Panc1 (cell line): Measurements from ENCODE around the gene ADGRB3. TPM values are rescaled to one million over a fixed set of nuclear protein-coding genes. Genes with fewer than 3 reads are reported as not detected.

Source experiments
- ATAC-seq: fragments of 200-7000 bp; cut with Tn5 transposase; 2 replicates; pipeline ENCODE4 v1.9.1; 2020; ENCODE audit warnings: mild to moderate bottlenecking, moderate library complexity
- BruUV-seq: library from RNA; stranded (reverse); fragments of 400-500 nt; replicated peaks from 2 replicates; lab custom pipeline; 2021; lab: Mats Ljungman, UMichigan
- CTCF ChIA-PET: fragments of 300-600 bp; sonication (Branson Sonifier 250); formaldehyde crosslinking; loops from one replicate; lab custom pipeline; 2022; ENCODE audit warnings: antibody characterized with exemption; lab: Charles Lee
- POLR2A ChIA-PET: fragments of 300-600 bp; sonication (Branson Sonifier 250); formaldehyde crosslinking; loops from one replicate; lab custom pipeline; 2022; ENCODE audit warnings: antibody characterized with exemption; lab: Charles Lee
- DNase-seq: peaks from one replicate; pipeline ENCODE4 v3.0.0-alpha.2; 2010; ENCODE audit warnings: low read depth, low spot score
- H3K27ac ChIP-seq: 2 replicates; pipeline ENCODE4 v1.5.1; 2011; ENCODE audit warnings: mild to moderate bottlenecking, low read length, inconsistent platforms
- H3K27me3 ChIP-seq: fragments of 200-500 bp; sonication (Bioruptor generic); 2 replicates; pipeline ENCODE4 v1.6.0; 2014; ENCODE audit warnings: low read length, inconsistent platforms; ENCODE audit not compliant: control insufficient read depth, insufficient read depth
- H3K36me3 ChIP-seq: fragments of 200-500 bp; sonication (Bioruptor generic); 2 replicates; pipeline ENCODE4 v1.5.1; 2014; ENCODE audit warnings: inconsistent platforms, mild to moderate bottlenecking, low read length, moderate library complexity; ENCODE audit not compliant: control insufficient read depth, insufficient read depth
- H3K4me1 ChIP-seq: 2 replicates; pipeline ENCODE4 v1.5.1; 2011; ENCODE audit warnings: inconsistent platforms, mild to moderate bottlenecking, low read length, moderate library complexity; ENCODE audit not compliant: control insufficient read depth, insufficient read depth
- H3K4me3 ChIP-seq, 2 experiments: 2 replicates each; pipeline ENCODE4 v1.5.1; 2011 to 2012; ENCODE audit warnings: low read depth in 2 of 2, low read length in 2 of 2, mild to moderate bottlenecking in 2 of 2, inconsistent platforms in 1 of 2, moderate library complexity in 1 of 2
- H3K9me3 ChIP-seq: fragments of 200-500 bp; sonication (Bioruptor generic); 2 replicates; pipeline ENCODE4 v1.5.1; 2014; ENCODE audit warnings: low read depth, mild to moderate bottlenecking, inconsistent platforms, low read length, moderate library complexity; ENCODE audit not compliant: control insufficient read depth, insufficient read depth
- CTCF ChIP-seq: fragments of 450-650 bp; IDR thresholded peaks from 2 replicates; pipeline ENCODE4 v1.5.1; 2017; ENCODE audit warnings: mild to moderate bottlenecking
- POLR2AphosphoS5 ChIP-seq: IDR thresholded peaks from 2 replicates; pipeline ENCODE4 v1.6.1; 2012; ENCODE audit warnings: mild to moderate bottlenecking, low read depth, low read length, moderate library complexity
- REST ChIP-seq, 2 experiments: IDR thresholded peaks; 2 replicates each; pipeline ENCODE4 v1.6.1; 2011 to 2012; ENCODE audit warnings: low read depth in 2 of 2, control low read depth in 1 of 2, low read length in 1 of 2, mild to moderate bottlenecking in 1 of 2, moderate library complexity in 1 of 2; ENCODE audit not compliant: insufficient read depth in 1 of 2
- SIN3A ChIP-seq: IDR thresholded peaks from 2 replicates; pipeline ENCODE4 v1.6.1; 2012; ENCODE audit warnings: low read depth, mild to moderate bottlenecking, low read length, moderate library complexity, borderline replicate concordance; ENCODE audit not compliant: insufficient read depth
- TCF7L2 ChIP-seq: IDR thresholded peaks from 2 replicates; pipeline ENCODE4 v1.6.1; 2011; ENCODE audit warnings: mild to moderate bottlenecking, low read depth, low read length, inconsistent platforms
- in situ Hi-C: cut with HindIII; loops from 2 replicates; pipeline ENCODE4 v1.10.0; 2016; ENCODE audit warnings: low sequenced_read_pairs, low pct_unique_long_range_greater_than_20kb
- intact Hi-C: fragments of 100-400 bp; cut with micrococcal nuclease; formaldehyde crosslinking; loops from one replicate; pipeline ENCODE4 v1.10.0; 2022; ENCODE audit not compliant: unreplicated experiment
- total RNA-seq: library from RNA; stranded (reverse); gene quantifications from one replicate; pipeline ENCODE4 v1.2.1, GENCODE V29; 2021; ENCODE audit not compliant: unreplicated experiment

The ADGRB3 gene
- total RNA-seq, 1 experiment from 2014 or later, result 0.10 TPM

GRCh38 chr6:68838571-68838970, 203.5 kb downstream of the ADGRB3 start:
- DNase-seq, result no peak
- CTCF ChIA-PET, result no interaction called here
- Histone ChIP-seq H3K36me3 (no peaks in the 10 kb centered on the region), H3K27me3 (no peaks in the 10 kb centered on the region), H3K9me3 (no peaks in the 10 kb centered on the region), H3K4me1 (no peaks in the 10 kb centered on the region), H3K4me3 (no peak overlapping the region), H3K27ac (no peak overlapping the region)
- POLR2A ChIA-PET, result no interaction called here
- in situ Hi-C loops (no loop called here), intact Hi-C loops (no loop called here)
- no TSS peak for BruUV-seq
- TF ChIP-seq POLR2AphosphoS5 (no peak), TCF7L2 (no peak), CTCF (no peak), SIN3A (no peak), REST (IDR thresholded peaks at IDR 0.05; ENCODE audit: insufficient read depth in 1 of 2, low read depth in 2 of 2, low read length in 1 of 2) (no peak)
- no peak for ATAC-seq

GRCh38 chr6:68852791-68853190, 217.7 kb downstream of the ADGRB3 start:
- ATAC-seq, result no peak
- H3K36me3 ChIP-seq, result no peaks in the 10 kb centered on the region
- intact Hi-C loops (no loop called here), in situ Hi-C loops (no loop called here)
- CTCF ChIA-PET, result no interaction called here
- BruUV-seq, result no TSS peak
- H3K4me1 ChIP-seq, result no peaks in the 10 kb centered on the region
- H3K4me3 ChIP-seq, result no peak overlapping the region
- H3K27ac ChIP-seq, result no peak overlapping the region
- H3K27me3 ChIP-seq, result no peaks in the 10 kb centered on the region
- no peaks in the 10 kb centered on the region for H3K9me3 ChIP-seq
- no peak for DNase-seq
- POLR2A ChIA-PET, result no interaction called here
- TF ChIP-seq POLR2AphosphoS5, result no peak

- H3K9me3 ChIP-seq, result no peaks in the 10 kb centered on the region
- DNase-seq (no peak), ATAC-seq (no peak)
- H3K27me3 ChIP-seq, result no peaks in the 10 kb centered on the region
- ChIA-PET CTCF (no interaction called here), POLR2A (no interaction called here)
- H3K4me1 ChIP-seq, result no peaks in the 10 kb centered on the region
- no peaks in the 10 kb centered on the region for H3K36me3 ChIP-seq
- H3K27ac ChIP-seq, result no peak overlapping the region
- intact Hi-C loops, result no loop called here
- in situ Hi-C loops, result no loop called here
- no peak overlapping the region for H3K4me3 ChIP-seq
- BruUV-seq, result no TSS peak
- TF ChIP-seq CTCF (no peak), POLR2AphosphoS5 (no peak), SIN3A (no peak), REST (IDR thresholded peaks at IDR 0.05; ENCODE audit: insufficient read depth in 1 of 2, low read depth in 2 of 2, low read length in 1 of 2) (no peak), TCF7L2 (no peak)
These were observed 224.2 kb downstream of the ADGRB3 start for GRCh38 chr6:68859233-68859632.
